ENCODE results near the gene TNNI3. TPM values are rescaled to one million over a fixed set of nuclear protein-coding genes. Genes with fewer than 3 reads are reported as not detected.

TNNI3 gene
- total and polyA plus RNA-seq, 9 of the 15 experiments (the other 6 are each of a cell fraction or from before 2014, with no cell fraction given) = 4.7 to 158 (median 42.0) TPM

GRCh38 chr19:55113570-55114039, 43.9 kb downstream of the TNNI3 start (continued):
- peak; percentile 82 for TF ChIP-seq USF1 (CRISPR knock-in tag; IDR thresholded peaks at IDR 0.05)
- no peak for TF ChIP-seq SAFB2 (IDR thresholded peaks at IDR 0.05; ENCODE audit: borderline replicate concordance, low read depth, low read length, severe bottlenecking)
- 0 out of 2 replicates have a peak, but pooled peaks have one; percentile 33 for TF ChIP-seq JUN (IDR thresholded peaks at IDR 0.05; ENCODE audit: borderline replicate concordance, low read depth, low read length)
- TF ChIP-seq JUN (CRISPR knock-in tag; IDR thresholded peaks at IDR 0.05; ENCODE audit: borderline replicate concordance) = 0 out of 2 replicates have a peak, but pooled peaks have one; percentile 74
- no peak for TF ChIP-seq ZNF3 (CRISPR knock-in tag; IDR thresholded peaks at IDR 0.05)
- peak; percentile 21 for TF ChIP-seq NEUROD1 (IDR thresholded peaks at IDR 0.05; ENCODE audit: borderline replicate concordance, low read depth, low read length, partially characterized antibody)
- peak; percentile 61; the same call in 1 of the 2 replicates for TF ChIP-seq BMI1 (IDR thresholded peaks at IDR 0.05; ENCODE audit: low read length)
- no peak for TF ChIP-seq SMAD3 (CRISPR knock-in tag; conservative IDR thresholded peaks at IDR 0.05)
- TF ChIP-seq MAX (CRISPR knock-in tag; IDR thresholded peaks at IDR 0.05) = peak; percentile 79
- no peak for TF ChIP-seq KLF13 (tag; IDR thresholded peaks at IDR 0.05; ENCODE audit: borderline replicate concordance, low read depth)
- TF ChIP-seq HNRNPH1 (optimal IDR thresholded peaks at IDR 0.05; ENCODE audit: low read depth, low read length) = no peak
- TF ChIP-seq FOXJ2 (tag; IDR thresholded peaks at IDR 0.05) = peak; percentile 95
- peak in 1 of 2 experiments; percentile 48; a peak in 2 of 4 replicates for TF ChIP-seq MNT (conservative IDR thresholded peaks at IDR 0.05)
- no peak for TF ChIP-seq CLOCK (CRISPR knock-in tag; IDR thresholded peaks at IDR 0.05; ENCODE audit: borderline replicate concordance)
